GM06990 (cell line): Measurements from ENCODE around the gene CDC42BPA.

ENCODE experiments used
- DNase-seq: peaks from one replicate; pipeline ENCODE4 v3.0.0-alpha.2; 2011; ENCODE audit not compliant: insufficient read length; ENCODE audit errors: extremely low read depth
- H3K27me3 ChIP-seq: replicated peaks from 2 replicates; pipeline ENCODE4 v1.6.0; 2011; ENCODE audit warnings: low read length; ENCODE audit not compliant: control insufficient read depth, insufficient read depth
- H3K36me3 ChIP-seq: 2 replicates; pipeline ENCODE4 v1.5.1; 2011; ENCODE audit warnings: low read length; ENCODE audit not compliant: control insufficient read depth, insufficient read depth
- H3K4me3 ChIP-seq: replicated peaks from 2 replicates; pipeline ENCODE4 v1.5.1; 2011; ENCODE audit warnings: low read depth, mild to moderate bottlenecking, control low read depth, low read length
- TF ChIP-seq, protein P1 (sequence below): IDR thresholded peaks from 2 replicates; pipeline ENCODE4 v1.5.1; 2011; ENCODE audit warnings: low read length, control low read depth, mild to moderate bottlenecking, inconsistent platforms; ENCODE audit not compliant: insufficient read depth, poor library complexity, severe bottlenecking

Gene CDC42BPA

DNA sequence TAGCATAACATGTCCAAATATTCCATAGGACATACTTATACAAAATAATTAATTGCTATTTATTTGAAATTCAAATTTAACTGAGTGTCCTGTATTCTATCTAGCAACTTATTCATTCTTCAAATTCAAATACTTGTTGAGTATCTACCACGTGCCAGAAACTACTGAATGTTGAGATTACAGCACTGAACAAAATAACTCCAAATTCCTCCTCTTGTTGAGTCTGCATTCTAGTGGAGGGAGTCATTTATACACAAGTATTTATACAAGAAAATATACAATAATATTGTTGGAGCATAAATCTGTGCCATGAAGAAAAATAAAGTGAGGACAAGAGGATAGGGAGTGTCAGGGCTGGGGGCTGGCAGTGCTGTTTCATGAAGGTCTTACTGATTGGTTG, 43.7 kb upstream of the CDC42BPA start:
- H3K4me3 ChIP-seq = no peak overlapping the region
- no peaks in the 10 kb centered on the region; the same call in 1 of the 2 replicates for H3K27me3 ChIP-seq
- DNase-seq = no peak
- TF ChIP-seq, protein P1, sequence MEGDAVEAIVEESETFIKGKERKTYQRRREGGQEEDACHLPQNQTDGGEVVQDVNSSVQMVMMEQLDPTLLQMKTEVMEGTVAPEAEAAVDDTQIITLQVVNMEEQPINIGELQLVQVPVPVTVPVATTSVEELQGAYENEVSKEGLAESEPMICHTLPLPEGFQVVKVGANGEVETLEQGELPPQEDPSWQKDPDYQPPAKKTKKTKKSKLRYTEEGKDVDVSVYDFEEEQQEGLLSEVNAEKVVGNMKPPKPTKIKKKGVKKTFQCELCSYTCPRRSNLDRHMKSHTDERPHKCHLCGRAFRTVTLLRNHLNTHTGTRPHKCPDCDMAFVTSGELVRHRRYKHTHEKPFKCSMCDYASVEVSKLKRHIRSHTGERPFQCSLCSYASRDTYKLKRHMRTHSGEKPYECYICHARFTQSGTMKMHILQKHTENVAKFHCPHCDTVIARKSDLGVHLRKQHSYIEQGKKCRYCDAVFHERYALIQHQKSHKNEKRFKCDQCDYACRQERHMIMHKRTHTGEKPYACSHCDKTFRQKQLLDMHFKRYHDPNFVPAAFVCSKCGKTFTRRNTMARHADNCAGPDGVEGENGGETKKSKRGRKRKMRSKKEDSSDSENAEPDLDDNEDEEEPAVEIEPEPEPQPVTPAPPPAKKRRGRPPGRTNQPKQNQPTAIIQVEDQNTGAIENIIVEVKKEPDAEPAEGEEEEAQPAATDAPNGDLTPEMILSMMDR = no peak
- H3K36me3 ChIP-seq = no peaks in the 10 kb centered on the region

- TF ChIP-seq, protein P1 = no peak
- no peak for DNase-seq
- no peaks in the 10 kb centered on the region for H3K36me3 ChIP-seq
- H3K27me3 ChIP-seq = no peaks in the 10 kb centered on the region; the same call in 1 of the 2 replicates
- H3K4me3 ChIP-seq = no peak overlapping the region
These were observed 39.6 kb upstream of the CDC42BPA start for GRCh38 chr1:227357927-227358302.

GRCh38 chr1:227357171-227357926, 39.1 kb upstream of the CDC42BPA start:
- no peaks in the 10 kb centered on the region for H3K36me3 ChIP-seq
- no peak for DNase-seq

DNA sequence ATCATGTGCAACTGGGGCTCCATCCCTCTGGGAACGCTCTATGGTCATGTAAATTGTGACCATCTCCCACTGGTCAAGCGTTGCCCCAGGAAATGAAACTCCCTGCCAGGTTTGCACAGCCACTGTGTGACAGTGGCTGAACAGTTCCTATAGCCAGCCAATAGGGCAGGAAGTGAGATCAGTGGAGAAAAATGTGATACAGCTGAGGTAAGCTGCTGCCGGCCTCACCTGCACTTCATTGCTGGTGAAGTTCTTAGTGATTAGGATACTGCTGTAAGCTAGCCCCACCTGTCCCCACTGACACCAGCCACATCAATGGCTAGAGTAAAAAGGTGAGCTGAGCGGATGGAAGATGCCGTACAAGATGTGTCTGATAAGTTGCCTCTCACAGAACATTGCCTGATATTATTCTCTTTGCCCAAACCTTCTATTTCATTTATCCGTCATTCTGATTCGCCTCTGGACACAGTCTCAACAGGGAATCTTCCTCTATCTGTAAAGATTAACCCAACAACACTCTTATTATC, 38.4 kb upstream of the CDC42BPA start:
- TF ChIP-seq, protein P1 = no peak
- H3K36me3 ChIP-seq = no peaks in the 10 kb centered on the region
- no peak for DNase-seq
- H3K27me3 ChIP-seq = no peaks in the 10 kb centered on the region; the same call in 1 of the 2 replicates
- no peak overlapping the region for H3K4me3 ChIP-seq

More at GRCh38 chr1:227357171-227357926, 39.1 kb upstream of the CDC42BPA start:
- Histone ChIP-seq H3K27me3 (no peaks in the 10 kb centered on the region; the same call in 1 of the 2 replicates), H3K4me3 (no peak overlapping the region)
- TF ChIP-seq, protein P1 = no peak

DNA sequence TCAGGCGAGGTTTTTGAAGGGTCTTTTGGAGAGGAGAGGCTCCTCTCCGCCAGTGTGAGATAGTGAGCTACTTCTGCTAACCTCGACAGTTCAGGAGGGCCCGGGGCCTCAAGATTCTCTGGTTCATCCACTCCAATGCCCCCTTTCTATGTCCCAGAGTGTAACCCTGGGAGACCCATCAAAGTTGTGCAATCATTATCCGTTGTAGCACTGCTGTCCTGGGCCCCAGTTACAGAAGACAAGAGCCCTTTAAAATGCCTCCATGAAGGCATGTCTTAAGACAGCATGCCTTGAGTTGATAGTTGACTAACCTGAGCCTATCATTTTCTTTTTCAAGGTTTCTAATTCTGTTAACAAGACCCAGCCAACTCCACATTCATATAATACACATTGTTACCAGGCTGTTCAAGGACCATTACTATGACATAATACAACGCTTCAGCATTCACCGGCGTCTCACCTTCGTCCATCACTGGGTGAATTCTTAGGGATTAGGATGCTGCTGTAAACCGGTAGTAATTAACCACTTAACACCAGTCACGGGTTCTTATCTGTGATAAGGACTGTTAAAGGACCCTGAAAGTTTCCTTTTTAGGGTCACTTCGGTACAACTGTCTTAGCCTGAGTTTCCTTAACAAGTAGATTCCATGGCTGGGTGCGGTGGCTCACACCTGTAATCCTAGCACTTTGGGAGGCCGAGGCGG, 37.4 kb upstream of the CDC42BPA start:
- H3K27me3 ChIP-seq = no peaks in the 10 kb centered on the region; the same call in 1 of the 2 replicates
- no peak for DNase-seq
- TF ChIP-seq, protein P1 = no peak
- H3K36me3 ChIP-seq = no peaks in the 10 kb centered on the region
- H3K4me3 ChIP-seq = no peak overlapping the region
